Epidermal melanocyte (primary cell): ENCODE data around the gene PTBP1.
A peak's percentile ranks its signal among the peaks of the same experiment; 100 is the strongest.
"Not testable (repeated sequence)": the region's sequence is repeated elsewhere in the genome, so short reads cannot be mapped to it uniquely, and the experiment has no call there.

Source experiments
- DNase-seq: peaks from one replicate; pipeline ENCODE4 v3.0.0; 2011; ENCODE audit warnings: low spot score; ENCODE audit not compliant: insufficient read length

PTBP1 gene

GRCh38 chr19:827710-828321, 30.6 kb downstream of the PTBP1 start, which contains the start of gene AZU1:
Gene AZU1, plus strand, starts transcription at chr19:827837. Its CDS starts 10 bp downstream, at chr19:827847.
- DNase-seq: no peak

- no peak for DNase-seq
Observed at GRCh38 chr19:829129-829758, 32.0 kb downstream of the PTBP1 start.

GRCh38 chr19:831407-832369, 34.4 kb downstream of the PTBP1 start:
- no peak for DNase-seq

GRCh38 chr19:834216-834615, 37.0 kb downstream of the PTBP1 start:
- no peak for DNase-seq

GRCh38 chr19:835210-835810, 38.1 kb downstream of the PTBP1 start:
- DNase-seq: no peak

- DNase-seq: no peak
Observed at GRCh38 chr19:840519-841206, 43.4 kb downstream of the PTBP1 start, which contains the start of gene PRTN3. Gene PRTN3, plus strand, starts transcription at chr19:840999. Its CDS starts 10 bp downstream, at chr19:841009.

- not testable (repeated sequence) for DNase-seq
Observed at GRCh38 chr19:842802-843179, 45.5 kb downstream of the PTBP1 start.

GRCh38 chr19:843180-843835, 46.1 kb downstream of the PTBP1 start:
- no peak for DNase-seq

- DNase-seq: no peak
Observed at GRCh38 chr19:843836-844545, 46.7 kb downstream of the PTBP1 start.

- no peak for DNase-seq
Observed at GRCh38 chr19:844546-844971, 47.3 kb downstream of the PTBP1 start.

- no peak for DNase-seq
Observed at GRCh38 chr19:845707-846521, 48.7 kb downstream of the PTBP1 start.

GRCh38 chr19:848386-848921, 51.2 kb downstream of the PTBP1 start:
- DNase-seq: no peak

- not testable (repeated sequence) for DNase-seq
Observed at GRCh38 chr19:849195-849594, 51.9 kb downstream of the PTBP1 start.

- peak; percentile 93 for DNase-seq
Observed at GRCh38 chr19:850221-850978, 53.1 kb downstream of the PTBP1 start.

GRCh38 chr19:850979-851335, 53.7 kb downstream of the PTBP1 start:
- DNase-seq: no peak

- DNase-seq: no peak
Observed at GRCh38 chr19:852136-853013, 55.1 kb downstream of the PTBP1 start, which contains the start of gene ELANE. Gene ELANE, plus strand, starts transcription at chr19:852303. Its CDS starts 26 bp downstream, at chr19:852329.
